Activated T-cell treated with anti-CD3 and anti-CD28 coated beads, Interleukin-2, amount 50 U/mL, for 72 hours (primary cell): Measurements from ENCODE around the gene TSPAN12. TPM values are rescaled to one million over a fixed set of nuclear protein-coding genes. Genes with fewer than 3 reads are reported as not detected.
"Not testable (repeated sequence)": the region's sequence is repeated elsewhere in the genome, so short reads cannot be mapped to it uniquely, and the experiment has no call there.

Source experiments
- ATAC-seq, 2 donors: fragments of 150-1000 bp; cut with Tn5 transposase; replicated peaks in 1 of 2; 2 replicates each; pipeline ENCODE4 v1.10.0; 2021; ENCODE audit warnings: moderate library complexity in 2 of 2, mild to moderate bottlenecking in 1 of 2
- DNase-seq, 2 donors: peaks; one replicate each; pipeline ENCODE4 v3.0.0; 2021 to 2022; ENCODE audit warnings: mixed read lengths in 1 of 2
- H3K27ac Mint-ChIP-seq: one replicate; pipeline ENCODE4 v1.8.0; 2022; ENCODE audit warnings: mild to moderate bottlenecking, moderate library complexity, mixed read lengths
- H3K27me3 Mint-ChIP-seq: one replicate; pipeline ENCODE4 v1.8.0; 2022; ENCODE audit warnings: low read depth, mixed read lengths
- H3K36me3 Mint-ChIP-seq, 2 donors: one replicate each; pipeline ENCODE4 v1.8.0; 2022; ENCODE audit warnings: mixed read lengths in 2 of 2, mild to moderate bottlenecking in 1 of 2; ENCODE audit not compliant: insufficient read depth in 2 of 2
- H3K4me1 Mint-ChIP-seq: one replicate; pipeline ENCODE4 v1.8.0; 2022; ENCODE audit warnings: low read depth, mixed read lengths
- H3K4me3 Mint-ChIP-seq, 2 donors: one replicate each; pipeline ENCODE4 v1.8.0; 2022; ENCODE audit warnings: mild to moderate bottlenecking in 2 of 2, mixed read lengths in 2 of 2, moderate library complexity in 2 of 2
- H3K9me3 Mint-ChIP-seq, 2 donors: one replicate each; pipeline ENCODE4 v1.8.0; 2022; ENCODE audit warnings: mixed read lengths in 2 of 2
- total RNA-seq, 2 donors: library from RNA; stranded (reverse); gene quantifications; one replicate each; pipeline ENCODE4 v1.2.3, GENCODE V29; 2022

Gene TSPAN12, protein sequence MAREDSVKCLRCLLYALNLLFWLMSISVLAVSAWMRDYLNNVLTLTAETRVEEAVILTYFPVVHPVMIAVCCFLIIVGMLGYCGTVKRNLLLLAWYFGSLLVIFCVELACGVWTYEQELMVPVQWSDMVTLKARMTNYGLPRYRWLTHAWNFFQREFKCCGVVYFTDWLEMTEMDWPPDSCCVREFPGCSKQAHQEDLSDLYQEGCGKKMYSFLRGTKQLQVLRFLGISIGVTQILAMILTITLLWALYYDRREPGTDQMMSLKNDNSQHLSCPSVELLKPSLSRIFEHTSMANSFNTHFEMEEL
- total RNA-seq, result under 1 TPM in 1 of 2 donors, not detected in 1; 0.19 TPM

DNA sequence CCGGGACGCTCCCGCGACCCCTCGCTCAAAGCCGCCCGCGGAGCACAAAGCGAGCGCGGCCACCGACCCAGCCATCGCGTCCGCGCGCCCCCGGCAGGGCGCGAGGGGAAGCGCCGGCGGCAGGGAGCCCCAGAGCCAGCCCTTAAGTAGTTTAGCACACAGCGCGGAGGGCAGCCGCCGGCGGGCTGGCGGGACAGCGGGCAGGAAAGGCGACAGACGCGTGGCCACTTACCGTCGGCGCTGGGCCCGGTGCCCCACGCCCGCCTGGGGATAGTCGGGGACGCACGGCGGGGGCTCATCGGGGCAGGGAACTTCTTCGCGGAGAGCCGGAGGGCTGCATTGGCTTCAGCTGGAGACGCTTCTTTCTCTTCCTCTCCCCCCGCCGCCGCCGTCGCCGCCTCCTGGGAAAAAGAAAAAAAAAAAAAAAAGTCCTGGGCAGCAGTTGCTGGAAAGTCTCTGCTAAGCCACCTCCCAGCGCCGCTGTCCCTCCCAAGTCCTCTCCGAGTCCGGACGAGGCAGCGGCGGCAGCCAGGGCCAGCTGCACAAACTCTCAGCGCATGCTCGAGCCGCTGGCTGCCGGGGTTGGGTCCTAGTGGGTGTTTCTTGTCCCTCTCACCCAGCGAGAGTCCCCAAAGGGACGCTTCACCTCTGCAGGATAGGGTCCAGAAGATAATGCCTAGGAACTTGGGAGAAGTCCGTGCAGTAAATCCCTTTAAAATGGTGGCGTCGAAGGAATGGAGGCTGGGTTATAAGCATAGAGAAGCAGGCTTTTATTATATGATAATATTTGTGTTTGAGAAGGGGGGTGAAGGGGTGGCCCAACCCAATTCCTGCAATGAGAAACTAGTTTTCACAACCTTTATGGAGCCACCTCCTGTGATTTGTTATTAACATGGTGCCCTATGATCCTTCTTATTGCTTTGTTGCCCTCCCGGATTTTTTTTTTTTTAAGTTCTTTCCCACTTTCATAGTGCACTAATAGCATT is at the start of gene TSPAN12:
Gene TSPAN12, minus strand, starts transcription at position 557 of the 986 bp plus-strand sequence. CDS start 1,381 bp downstream, outside the sequence.
- no peak within 1 kb of the TSS for H3K27ac Mint-ChIP-seq
- no peaks in the 10 kb centered on the region for H3K9me3 Mint-ChIP-seq
- H3K4me1 Mint-ChIP-seq, result peaks cover 18% of the 10 kb centered on the region
- H3K36me3 Mint-ChIP-seq, result no peaks in the 10 kb centered on the region
- ATAC-seq (peak; percentile 95 to 96), DNase-seq (peak; percentile 70 to 75)
- peaks cover 71% of the 10 kb centered on the region for H3K27me3 Mint-ChIP-seq
- H3K4me3 Mint-ChIP-seq, result peak within 1 kb of the TSS; percentile 79 to 89

DNA sequence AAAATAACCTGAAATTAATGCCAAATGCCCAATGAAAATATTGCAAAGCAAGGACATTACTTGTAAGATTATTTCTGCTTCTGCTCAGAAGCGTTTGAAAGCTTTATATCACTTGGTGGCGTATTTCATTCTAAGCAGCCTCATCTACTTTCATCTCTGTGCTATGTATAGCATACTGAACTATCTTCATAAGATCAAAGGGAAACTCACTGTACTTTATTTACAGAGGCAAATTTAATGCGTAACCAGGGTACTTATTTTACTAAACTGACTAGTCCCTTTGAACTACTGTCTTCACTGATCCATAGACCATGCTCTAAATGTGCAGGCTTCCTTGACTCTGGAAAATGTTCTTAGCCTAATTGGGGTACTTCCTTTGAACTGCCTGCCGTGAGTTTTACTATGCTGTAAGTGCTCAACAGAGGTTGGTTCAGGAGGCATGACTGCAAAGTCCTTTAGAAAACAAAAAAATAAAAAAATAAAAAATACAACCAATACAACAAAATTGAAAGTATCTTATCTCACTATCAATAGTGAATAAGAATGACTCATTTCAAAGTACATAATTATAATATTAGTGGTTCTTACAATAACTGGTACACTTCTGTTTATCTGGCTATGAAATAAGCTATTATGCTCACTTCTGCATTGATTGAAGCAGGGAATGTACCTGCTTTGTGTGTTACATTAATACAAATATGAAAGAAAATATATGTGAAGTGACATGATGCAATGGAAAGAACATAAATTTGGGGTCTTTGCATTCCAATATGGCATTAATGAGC is 41.0 kb upstream of the TSPAN12 start:
- no peak overlapping the region for H3K27ac Mint-ChIP-seq
- no peak for ATAC-seq
- no peaks in the 10 kb centered on the region for H3K4me1 Mint-ChIP-seq
- H3K9me3 Mint-ChIP-seq, result peaks cover 4 to 9% of the 10 kb centered on the region in 2 donors
- no peak overlapping the region for H3K4me3 Mint-ChIP-seq
- peaks cover 18% of the 10 kb centered on the region for H3K27me3 Mint-ChIP-seq
- no peak for DNase-seq
- H3K36me3 Mint-ChIP-seq, result peaks cover 1 to 4% of the 10 kb centered on the region in 2 donors

DNA sequence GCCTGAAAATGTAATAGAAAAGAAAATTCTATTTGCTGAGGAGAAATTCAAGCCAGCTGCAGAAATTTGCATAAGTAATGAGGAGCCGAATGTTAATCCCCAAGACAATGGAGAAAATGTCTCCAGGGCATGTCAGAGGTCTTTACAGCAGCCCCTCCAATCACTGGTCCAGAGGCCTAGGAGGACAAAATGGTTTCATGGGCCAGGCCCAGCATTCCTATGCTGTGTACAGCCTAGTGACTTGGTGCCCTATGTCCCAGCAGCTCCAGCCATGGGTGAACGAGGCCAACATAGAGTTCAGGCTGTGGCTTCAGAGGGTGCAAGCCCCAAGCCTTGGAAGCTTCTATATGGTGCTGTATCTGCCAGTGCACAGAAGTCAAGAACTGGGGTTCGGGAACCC is 37.3 kb upstream of the TSPAN12 start:
- H3K27ac Mint-ChIP-seq, H3K36me3 Mint-ChIP-seq, DNase-seq, ATAC-seq, H3K4me1 Mint-ChIP-seq, H3K27me3 Mint-ChIP-seq, H3K4me3 Mint-ChIP-seq: not testable (repeated sequence)
- H3K9me3 Mint-ChIP-seq, result peaks cover 7 to 11% of the 10 kb centered on the region in 2 donors

DNA sequence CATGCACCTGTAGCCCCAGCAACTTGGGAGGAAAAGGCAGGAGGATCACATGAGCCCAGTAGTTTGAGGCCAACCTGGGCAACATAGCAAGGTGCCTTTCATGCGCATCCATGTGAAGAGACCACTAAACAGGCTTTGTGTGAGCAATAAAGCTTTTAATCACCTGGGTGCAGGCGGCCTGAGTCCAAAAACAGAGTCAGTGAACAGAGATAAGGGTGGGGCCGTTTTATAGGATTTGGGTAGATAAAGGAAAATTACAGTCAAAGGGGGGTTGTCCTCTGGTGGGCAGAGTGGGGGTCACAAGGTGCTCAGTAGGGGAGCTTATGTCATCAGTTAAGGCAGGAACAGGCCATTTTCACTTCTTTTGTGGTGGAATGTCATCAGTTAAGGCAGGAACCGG is 27.7 kb upstream of the TSPAN12 start:
- H3K27ac Mint-ChIP-seq, ATAC-seq, H3K9me3 Mint-ChIP-seq, H3K4me1 Mint-ChIP-seq, H3K36me3 Mint-ChIP-seq, DNase-seq, H3K4me3 Mint-ChIP-seq: not testable (repeated sequence)
- peaks cover 20% of the 10 kb centered on the region for H3K27me3 Mint-ChIP-seq

DNA sequence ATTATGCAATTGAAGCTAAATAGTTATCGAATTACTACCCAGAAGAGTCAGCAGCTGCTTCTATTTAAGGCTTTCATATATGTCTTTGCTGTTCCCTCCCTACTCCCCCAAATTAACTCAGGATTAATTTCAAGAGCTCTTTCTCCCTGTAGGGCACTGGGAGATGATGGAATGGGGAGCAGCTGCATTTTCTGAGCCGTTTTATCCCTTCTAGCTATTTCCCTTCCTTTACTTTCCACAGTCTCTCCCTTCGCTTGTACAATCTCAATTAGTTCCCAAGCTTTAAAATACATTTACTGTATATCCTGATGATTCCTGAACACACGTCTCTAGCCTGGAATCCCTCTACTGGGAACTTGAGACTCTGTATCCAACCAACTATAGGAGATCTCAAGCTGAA is 19.8 kb upstream of the TSPAN12 start:
- Mint-ChIP-seq H3K4me1 (no peaks in the 10 kb centered on the region), H3K4me3 (no peak overlapping the region), H3K27me3 (peaks cover 12% of the 10 kb centered on the region), H3K36me3 (no peaks in the 10 kb centered on the region), H3K27ac (no peak overlapping the region), H3K9me3 (no peaks in the 10 kb centered on the region)
- no peak for ATAC-seq
- no peak for DNase-seq

DNA sequence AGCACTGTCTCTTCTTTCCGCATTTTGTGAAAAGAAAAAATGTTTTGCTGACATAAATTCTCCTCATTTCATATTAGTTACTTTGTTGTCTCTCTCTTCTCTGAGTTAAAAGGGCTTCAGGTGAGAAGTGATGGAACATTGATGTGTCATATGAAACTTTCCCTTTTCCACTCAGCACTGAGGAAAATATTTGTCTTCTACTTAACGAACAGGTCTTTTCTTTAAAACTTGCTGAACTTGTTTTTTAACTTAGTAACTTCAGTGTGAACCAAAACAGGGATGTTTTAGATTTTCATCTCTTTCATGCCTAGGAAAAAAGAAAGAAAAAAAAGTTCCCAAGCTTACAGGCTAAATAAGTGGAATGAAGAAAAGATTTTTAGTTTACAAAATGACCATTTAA is 19.0 kb upstream of the TSPAN12 start:
- Mint-ChIP-seq H3K27ac (no peak overlapping the region), H3K36me3 (no peaks in the 10 kb centered on the region), H3K27me3 (peaks cover 12% of the 10 kb centered on the region), H3K9me3 (no peaks in the 10 kb centered on the region), H3K4me1 (no peaks in the 10 kb centered on the region), H3K4me3 (no peak overlapping the region)
- ATAC-seq (no peak), DNase-seq (no peak)

DNA sequence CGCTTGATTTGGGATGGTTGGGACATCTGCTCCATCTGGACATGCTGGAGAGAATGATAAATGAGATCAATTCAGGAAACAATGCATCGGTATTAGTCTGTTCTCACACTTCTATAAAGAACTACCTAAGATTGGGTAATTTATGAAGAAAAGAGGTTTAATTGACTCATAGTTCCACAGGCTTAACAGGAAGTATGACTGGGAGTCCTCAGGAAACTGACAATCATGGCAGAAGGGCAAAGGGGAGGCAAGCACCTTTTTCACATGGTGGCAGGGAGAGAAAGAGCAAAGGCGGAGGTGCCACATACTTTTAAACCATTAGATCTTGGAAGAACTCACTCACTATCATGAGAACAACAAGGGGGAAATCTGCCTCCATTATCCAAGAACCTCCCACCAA is 16.8 kb upstream of the TSPAN12 start:
- Mint-ChIP-seq H3K4me1 (no peaks in the 10 kb centered on the region), H3K4me3 (no peak overlapping the region), H3K9me3 (no peaks in the 10 kb centered on the region), H3K27me3 (peaks cover 31% of the 10 kb centered on the region), H3K27ac (no peak overlapping the region), H3K36me3 (no peaks in the 10 kb centered on the region)
- ATAC-seq, result no peak
- DNase-seq, result no peak

DNA sequence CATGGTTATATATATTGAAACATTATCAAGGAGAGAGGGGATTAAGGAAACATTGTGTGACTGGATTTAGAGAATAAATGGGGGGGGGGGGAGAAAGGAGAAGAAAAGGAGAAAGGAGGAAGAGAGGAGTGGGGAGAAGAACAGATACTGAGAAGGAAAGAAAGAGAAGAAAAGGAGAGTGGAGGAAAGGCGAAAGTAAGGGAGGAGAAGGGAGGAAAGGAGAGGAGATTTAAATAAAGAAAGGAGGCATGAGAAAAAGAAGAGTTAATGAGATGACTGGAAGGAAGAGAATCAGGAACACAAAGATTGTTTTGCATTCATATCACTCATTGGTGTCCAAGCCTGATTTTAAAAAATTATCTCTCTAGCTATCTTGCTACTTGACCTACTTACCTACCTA is 16.1 kb upstream of the TSPAN12 start:
- Mint-ChIP-seq H3K36me3 (no peaks in the 10 kb centered on the region), H3K27ac (no peak overlapping the region), H3K4me3 (no peak overlapping the region), H3K4me1 (no peaks in the 10 kb centered on the region), H3K9me3 (no peaks in the 10 kb centered on the region), H3K27me3 (peaks cover 31% of the 10 kb centered on the region)
- no peak for DNase-seq
- no peak for ATAC-seq

DNA sequence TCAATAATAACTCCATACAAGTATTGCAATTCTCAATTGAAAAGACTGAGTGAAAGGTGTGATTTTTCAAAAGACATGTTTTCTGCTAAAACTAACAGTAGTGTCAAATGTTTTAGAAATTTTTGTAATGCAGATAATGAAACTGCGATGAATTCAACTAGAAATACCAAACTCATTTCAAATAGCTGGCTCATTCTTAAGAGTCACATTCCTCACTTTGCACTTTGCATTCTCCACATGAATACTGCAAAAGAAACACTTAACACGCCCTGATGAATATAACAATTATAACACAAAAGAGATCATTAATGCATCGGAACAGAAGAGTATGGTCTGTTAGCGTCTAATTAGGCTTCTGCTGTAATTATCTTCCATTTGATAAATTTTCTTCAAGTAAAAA is 15.5 kb upstream of the TSPAN12 start:
- Mint-ChIP-seq H3K27ac (no peak overlapping the region), H3K9me3 (no peaks in the 10 kb centered on the region), H3K27me3 (peaks cover 31% of the 10 kb centered on the region), H3K4me1 (no peaks in the 10 kb centered on the region), H3K36me3 (no peaks in the 10 kb centered on the region), H3K4me3 (no peak overlapping the region)
- DNase-seq, result no peak
- ATAC-seq, result no peak

DNA sequence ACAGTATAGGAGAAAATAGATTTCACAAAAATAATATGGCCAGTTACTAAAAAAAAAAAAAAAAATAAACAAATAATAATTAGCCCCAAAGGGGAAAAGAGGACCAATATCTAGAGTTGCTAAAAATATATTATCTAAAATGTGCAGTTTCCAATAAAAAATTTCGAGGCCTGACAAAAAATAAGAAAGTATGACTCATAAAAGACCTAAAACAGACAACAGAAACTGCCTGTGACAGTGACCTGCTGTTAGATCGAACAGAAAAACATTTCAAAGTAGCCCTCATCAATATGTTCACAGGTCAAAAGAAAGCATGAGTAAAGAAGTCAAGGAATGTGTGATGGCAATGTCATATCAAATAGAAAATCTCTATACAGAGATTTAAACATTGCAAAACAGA is 11.8 kb upstream of the TSPAN12 start:
- H3K27me3 Mint-ChIP-seq, result peaks cover 49% of the 10 kb centered on the region
- H3K9me3 Mint-ChIP-seq, result no peaks in the 10 kb centered on the region
- ATAC-seq (no peak), DNase-seq (no peak)
- no peaks in the 10 kb centered on the region for H3K36me3 Mint-ChIP-seq
- H3K27ac Mint-ChIP-seq, result no peak overlapping the region
- no peak overlapping the region for H3K4me3 Mint-ChIP-seq
- no peaks in the 10 kb centered on the region for H3K4me1 Mint-ChIP-seq

DNA sequence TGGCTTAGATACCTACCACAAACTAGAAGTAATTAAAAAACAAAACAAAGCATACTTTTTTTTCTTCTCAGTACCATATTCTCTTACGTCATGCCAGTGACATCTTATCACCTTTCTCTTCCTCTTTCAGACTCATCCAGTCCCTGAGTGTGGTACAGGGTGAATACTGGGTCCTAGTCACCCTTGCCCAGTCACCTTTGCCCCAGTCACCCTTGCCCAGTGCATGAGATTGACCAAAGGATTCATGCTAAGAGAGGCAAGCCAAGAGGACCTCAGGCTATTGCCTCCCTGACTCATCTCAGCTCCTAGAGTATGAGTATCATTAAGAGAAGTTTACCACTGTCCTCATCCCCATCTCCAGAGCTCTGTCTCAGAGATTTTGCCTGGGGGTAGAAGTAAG is 10.0 kb upstream of the TSPAN12 start:
- H3K36me3 Mint-ChIP-seq, result no peaks in the 10 kb centered on the region
- DNase-seq (no peak), ATAC-seq (no peak)
- no peak overlapping the region for H3K4me3 Mint-ChIP-seq
- peaks cover 52% of the 10 kb centered on the region for H3K27me3 Mint-ChIP-seq
- no peak overlapping the region for H3K27ac Mint-ChIP-seq
- H3K9me3 Mint-ChIP-seq, result no peaks in the 10 kb centered on the region
- H3K4me1 Mint-ChIP-seq, result no peaks in the 10 kb centered on the region

DNA sequence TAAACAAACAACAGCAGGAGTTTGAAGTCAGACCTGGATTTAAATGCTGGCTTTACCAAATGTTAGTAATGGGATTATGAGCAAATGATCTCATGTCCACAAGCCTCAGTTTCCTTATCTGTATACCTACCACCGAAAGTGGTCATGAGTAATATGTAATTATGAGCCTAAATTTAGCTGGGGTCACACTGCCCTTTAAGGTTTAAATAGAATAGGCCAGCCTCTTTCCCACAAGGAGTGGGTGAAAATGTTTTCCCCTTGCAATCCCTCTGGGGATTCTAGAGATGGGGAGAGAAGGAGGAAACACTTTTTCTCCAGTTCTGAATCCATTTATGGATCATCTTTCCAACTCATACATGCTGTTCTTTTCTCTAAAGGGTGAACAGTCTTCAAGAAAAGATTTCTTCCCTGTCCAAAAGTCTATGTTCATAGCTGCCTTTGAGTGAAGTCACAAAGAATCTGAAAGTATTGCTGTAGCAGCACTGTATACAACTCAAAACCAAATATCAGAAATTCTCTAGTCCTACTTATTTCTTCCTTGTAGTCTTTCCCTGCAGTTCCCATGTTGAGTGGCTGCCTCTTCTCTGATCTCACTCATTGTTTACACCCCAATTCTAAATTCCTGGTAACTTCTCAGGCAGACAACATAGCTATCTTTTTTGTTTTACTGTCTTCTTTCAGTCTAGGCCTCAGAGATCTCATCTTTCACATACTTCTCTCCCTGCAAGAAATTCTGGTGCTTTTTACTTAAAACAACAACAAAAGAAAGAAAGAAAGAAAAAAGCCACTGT is 7.4 kb upstream of the TSPAN12 start:
- no peaks in the 10 kb centered on the region for H3K4me1 Mint-ChIP-seq

More for the DNA sequence above, 7.4 kb upstream of the TSPAN12 start:
- H3K27me3 Mint-ChIP-seq, result peaks cover 56% of the 10 kb centered on the region
- no peak for ATAC-seq
- no peaks in the 10 kb centered on the region for H3K36me3 Mint-ChIP-seq
- no peak for DNase-seq
- H3K9me3 Mint-ChIP-seq, result no peaks in the 10 kb centered on the region
- no peak overlapping the region for H3K27ac Mint-ChIP-seq
- H3K4me3 Mint-ChIP-seq, result no peak overlapping the region
